Parathyroid adenoma (tissue), 2 donors: Measurements from ENCODE around the gene TRABD.
"Not testable (repeated sequence)": the region's sequence is repeated elsewhere in the genome, so short reads cannot be mapped to it uniquely, and the experiment has no call there.

Source experiments
- H2AFZ ChIP-seq: fragments of 300-600 bp; sonication (generic); one replicate; pipeline ENCODE4 v1.7.0; 2017; ENCODE audit warnings: antibody characterized with exemption, mild to moderate bottlenecking
- H3K27ac ChIP-seq: fragments of 300-600 bp; sonication (generic); one replicate; pipeline ENCODE4 v1.7.0; 2017
- H3K27me3 ChIP-seq: fragments of 300-600 bp; sonication (generic); one replicate; pipeline ENCODE4 v1.7.0; 2017; ENCODE audit warnings: low read length; ENCODE audit not compliant: control insufficient read depth, insufficient read depth
- H3K36me3 ChIP-seq: fragments of 300-600 bp; sonication (generic); one replicate; pipeline ENCODE4 v1.7.0; 2017; ENCODE audit warnings: low read length; ENCODE audit not compliant: control insufficient read depth, insufficient read depth
- H3K4me1 ChIP-seq: fragments of 300-600 bp; sonication (generic); one replicate; pipeline ENCODE4 v1.7.0; 2017; ENCODE audit warnings: control low read depth
- H3K4me2 ChIP-seq: fragments of 300-600 bp; sonication (generic); one replicate; pipeline ENCODE4 v1.7.0; 2017; ENCODE audit warnings: low read length
- H3K4me3 ChIP-seq: fragments of 300-600 bp; sonication (generic); one replicate; pipeline ENCODE4 v1.7.0; 2017; ENCODE audit warnings: low read depth, low read length
- H3K79me2 ChIP-seq: fragments of 300-600 bp; sonication (generic); one replicate; pipeline ENCODE4 v1.7.0; 2017; ENCODE audit warnings: control low read depth
- H3K9ac ChIP-seq: fragments of 300-600 bp; sonication (generic); one replicate; pipeline ENCODE4 v1.7.0; 2017; ENCODE audit warnings: mild to moderate bottlenecking
- H3K9me3 ChIP-seq: fragments of 300-600 bp; sonication (generic); one replicate; pipeline ENCODE4 v1.7.0; 2017; ENCODE audit warnings: low read length; ENCODE audit not compliant: control insufficient read depth
- TF ChIP-seq, protein P1 (sequence below): fragments of 300-600 bp; sonication (generic); IDR thresholded peaks from one replicate; pipeline ENCODE4 v1.7.0; 2017; ENCODE audit warnings: antibody characterized with exemption, mild to moderate bottlenecking
- donor health status: primary hyperparathyroidism.

TRABD gene, protein sequence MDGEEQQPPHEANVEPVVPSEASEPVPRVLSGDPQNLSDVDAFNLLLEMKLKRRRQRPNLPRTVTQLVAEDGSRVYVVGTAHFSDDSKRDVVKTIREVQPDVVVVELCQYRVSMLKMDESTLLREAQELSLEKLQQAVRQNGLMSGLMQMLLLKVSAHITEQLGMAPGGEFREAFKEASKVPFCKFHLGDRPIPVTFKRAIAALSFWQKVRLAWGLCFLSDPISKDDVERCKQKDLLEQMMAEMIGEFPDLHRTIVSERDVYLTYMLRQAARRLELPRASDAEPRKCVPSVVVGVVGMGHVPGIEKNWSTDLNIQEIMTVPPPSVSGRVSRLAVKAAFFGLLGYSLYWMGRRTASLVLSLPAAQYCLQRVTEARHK

DNA sequence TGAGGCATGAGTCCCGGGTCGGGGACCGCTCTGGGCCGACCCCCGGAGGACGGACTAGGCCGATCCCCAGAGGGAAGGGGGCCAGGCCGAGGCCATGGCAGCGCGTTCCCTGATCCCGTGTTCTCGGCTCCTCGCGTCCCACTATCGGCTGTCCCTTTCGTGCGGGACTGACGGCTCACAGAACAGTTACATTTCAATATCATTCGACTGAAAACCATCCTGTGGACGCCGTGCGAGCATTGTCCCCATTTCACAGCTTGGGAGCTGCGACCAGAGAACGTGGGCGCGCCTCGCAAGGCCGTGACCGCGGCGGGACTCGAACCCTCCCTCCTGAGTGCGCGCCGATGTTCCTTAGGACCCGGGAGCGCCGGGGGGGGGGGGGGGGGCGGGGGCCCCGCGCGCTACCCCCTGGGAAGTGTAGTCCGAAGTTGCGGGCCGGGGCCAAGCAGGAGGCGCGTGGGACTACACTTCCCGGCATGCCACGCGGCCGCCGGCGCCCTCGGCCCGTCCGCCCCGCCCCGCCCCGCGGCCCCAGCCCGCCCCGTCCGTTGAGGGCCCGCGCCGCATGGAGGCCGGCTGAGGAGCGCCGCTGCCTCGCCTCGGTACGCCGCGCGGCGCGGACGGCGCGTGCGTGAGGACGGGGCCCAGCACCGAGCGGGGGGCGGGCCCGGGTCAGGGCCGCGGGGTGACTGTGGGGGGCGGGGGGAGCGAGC lies at the start of gene TRABD:
Gene TRABD (plus strand): TSS at position 539 of the 713 bp plus-strand sequence. CDS start 7,148 bp downstream, outside the sequence.
- H3K9me3 ChIP-seq: no peaks in the 10 kb centered on the region
- peak within 1 kb of the TSS; percentile 72 for H3K4me2 ChIP-seq
- H2AFZ ChIP-seq: peak within 1 kb of the TSS; percentile 75
- peaks cover 3% of the 10 kb centered on the region for H3K4me1 ChIP-seq
- no peak within 1 kb of the TSS for H3K27ac ChIP-seq
- no peaks in the 10 kb centered on the region for H3K36me3 ChIP-seq
- peak within 1 kb of the TSS; percentile 19 for H3K9ac ChIP-seq
- TF ChIP-seq, protein P1, sequence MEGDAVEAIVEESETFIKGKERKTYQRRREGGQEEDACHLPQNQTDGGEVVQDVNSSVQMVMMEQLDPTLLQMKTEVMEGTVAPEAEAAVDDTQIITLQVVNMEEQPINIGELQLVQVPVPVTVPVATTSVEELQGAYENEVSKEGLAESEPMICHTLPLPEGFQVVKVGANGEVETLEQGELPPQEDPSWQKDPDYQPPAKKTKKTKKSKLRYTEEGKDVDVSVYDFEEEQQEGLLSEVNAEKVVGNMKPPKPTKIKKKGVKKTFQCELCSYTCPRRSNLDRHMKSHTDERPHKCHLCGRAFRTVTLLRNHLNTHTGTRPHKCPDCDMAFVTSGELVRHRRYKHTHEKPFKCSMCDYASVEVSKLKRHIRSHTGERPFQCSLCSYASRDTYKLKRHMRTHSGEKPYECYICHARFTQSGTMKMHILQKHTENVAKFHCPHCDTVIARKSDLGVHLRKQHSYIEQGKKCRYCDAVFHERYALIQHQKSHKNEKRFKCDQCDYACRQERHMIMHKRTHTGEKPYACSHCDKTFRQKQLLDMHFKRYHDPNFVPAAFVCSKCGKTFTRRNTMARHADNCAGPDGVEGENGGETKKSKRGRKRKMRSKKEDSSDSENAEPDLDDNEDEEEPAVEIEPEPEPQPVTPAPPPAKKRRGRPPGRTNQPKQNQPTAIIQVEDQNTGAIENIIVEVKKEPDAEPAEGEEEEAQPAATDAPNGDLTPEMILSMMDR: no peak
- no peaks in the 10 kb centered on the region for H3K79me2 ChIP-seq
- no peaks in the 10 kb centered on the region for H3K27me3 ChIP-seq
- peak within 1 kb of the TSS; percentile 59 for H3K4me3 ChIP-seq

DNA sequence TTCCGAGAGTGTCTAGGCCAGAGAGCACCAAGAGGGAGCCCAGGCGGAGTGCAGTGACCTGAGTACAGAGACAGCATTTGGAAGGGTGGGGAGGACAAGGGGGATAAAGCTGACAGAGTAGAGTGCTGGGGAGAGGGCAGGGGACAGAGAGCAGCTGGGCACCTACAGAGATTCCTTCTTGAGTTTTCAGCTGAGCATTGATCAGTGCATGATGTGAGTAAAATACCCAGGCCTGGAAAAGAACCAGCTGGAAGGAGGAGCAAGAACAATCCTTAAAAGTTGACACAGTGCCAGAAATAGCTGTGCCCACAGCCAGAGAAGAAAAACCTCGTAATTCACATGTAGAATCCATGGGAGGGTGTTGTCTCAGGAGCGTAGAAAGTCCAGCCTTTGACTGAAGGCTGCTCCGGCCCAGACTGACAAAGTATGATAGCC lies 49.1 kb upstream of the TRABD start:
- no peak overlapping the region for H2AFZ ChIP-seq
- H3K27ac ChIP-seq: no peak overlapping the region
- H3K4me2 ChIP-seq: no peak overlapping the region
- H3K4me1 ChIP-seq: no peaks in the 10 kb centered on the region
- TF ChIP-seq, protein P1: no peak
- H3K36me3 ChIP-seq: no peaks in the 10 kb centered on the region
- no peaks in the 10 kb centered on the region for H3K27me3 ChIP-seq
- H3K9me3 ChIP-seq: no peaks in the 10 kb centered on the region
- no peak overlapping the region for H3K9ac ChIP-seq
- H3K4me3 ChIP-seq: no peak overlapping the region
- no peaks in the 10 kb centered on the region for H3K79me2 ChIP-seq

DNA sequence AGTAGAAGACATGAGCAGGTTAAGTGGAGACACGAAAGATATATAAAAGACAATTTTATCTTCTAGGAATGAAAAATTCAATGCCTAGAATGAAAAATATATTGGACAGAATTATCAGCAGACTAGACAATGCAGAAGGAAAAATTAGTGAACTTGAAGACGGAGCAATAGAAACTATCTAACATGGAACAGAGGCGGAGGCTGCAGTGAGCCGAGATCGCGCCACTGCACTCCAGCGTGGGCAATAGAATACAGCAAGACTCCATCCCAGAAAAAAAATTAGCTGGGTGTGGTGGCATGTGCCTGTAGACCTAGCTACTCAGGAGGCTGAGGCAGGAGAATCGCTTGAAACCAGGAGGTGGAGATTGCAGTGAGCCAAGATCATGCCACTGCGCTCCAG lies 48.4 kb upstream of the TRABD start:
- not testable (repeated sequence) for H3K4me2 ChIP-seq, H2AFZ ChIP-seq, H3K4me1 ChIP-seq, H3K9ac ChIP-seq, H3K9me3 ChIP-seq, H3K36me3 ChIP-seq, H3K27me3 ChIP-seq, H3K27ac ChIP-seq, H3K4me3 ChIP-seq, H3K79me2 ChIP-seq

DNA sequence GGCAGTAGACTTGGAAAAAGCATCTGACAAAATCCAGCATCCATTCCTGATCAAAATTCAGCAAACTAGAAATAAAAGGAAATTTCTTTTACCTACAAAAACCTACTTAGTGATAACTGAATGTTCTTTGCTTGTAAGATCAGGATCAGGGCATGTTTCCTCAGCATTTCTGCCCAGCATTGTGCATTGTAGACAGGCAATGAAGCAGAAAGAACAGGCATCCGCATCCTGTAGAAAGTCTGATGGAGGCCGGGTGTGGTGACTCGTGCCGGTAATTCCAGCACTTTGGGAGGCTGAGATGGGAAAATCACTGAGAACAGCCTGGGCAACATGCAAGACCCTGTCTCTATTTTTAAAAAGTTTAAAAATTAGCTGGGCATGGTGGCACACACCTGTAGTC lies 47.7 kb upstream of the TRABD start:
- no peaks in the 10 kb centered on the region for H3K79me2 ChIP-seq
- TF ChIP-seq, protein P1: no peak
- H3K9ac ChIP-seq: no peak overlapping the region
- H3K4me1 ChIP-seq: no peaks in the 10 kb centered on the region
- no peak overlapping the region for H3K4me3 ChIP-seq
- H2AFZ ChIP-seq: no peak overlapping the region
- no peak overlapping the region for H3K27ac ChIP-seq
- H3K9me3 ChIP-seq: no peaks in the 10 kb centered on the region
- no peaks in the 10 kb centered on the region for H3K36me3 ChIP-seq
- H3K4me2 ChIP-seq: no peak overlapping the region
- H3K27me3 ChIP-seq: no peaks in the 10 kb centered on the region

DNA sequence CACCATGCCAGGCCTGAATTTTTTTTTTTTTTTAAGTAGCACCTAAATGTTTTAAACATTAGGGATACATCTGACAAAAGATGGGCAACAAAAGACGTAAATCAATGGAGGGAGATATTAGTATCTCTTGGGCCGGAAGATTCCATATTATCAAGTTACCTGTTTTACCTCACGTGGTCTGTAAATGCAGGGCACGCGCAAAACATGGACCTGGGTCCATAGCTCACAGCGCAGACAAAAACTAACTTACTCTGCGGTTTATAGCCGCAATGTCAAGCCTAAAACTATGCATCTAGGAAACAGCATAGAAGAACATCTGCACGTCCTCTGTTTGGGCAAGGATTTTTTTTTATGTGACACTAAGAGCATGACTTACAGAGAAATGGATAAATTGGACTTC lies 46.7 kb upstream of the TRABD start:
- Histone ChIP-seq H3K9ac (no peak overlapping the region), H3K79me2 (no peaks in the 10 kb centered on the region), H3K4me2 (no peak overlapping the region), H3K36me3 (no peaks in the 10 kb centered on the region), H3K4me1 (no peaks in the 10 kb centered on the region), H2AFZ (no peak overlapping the region), H3K4me3 (no peak overlapping the region), H3K27me3 (no peaks in the 10 kb centered on the region), H3K9me3 (no peaks in the 10 kb centered on the region), H3K27ac (no peak overlapping the region)
- TF ChIP-seq, protein P1: no peak
